ENCODE results near the gene FAM171A2. TPM values are rescaled to one million over a fixed set of nuclear protein-coding genes. Genes with fewer than 3 reads are reported as not detected.

The FAM171A2 gene
- total RNA-seq, 1 experiment from 2014 or later, result 3.4 TPM

GRCh38 chr17:44323359-44324091, 40.1 kb downstream of the FAM171A2 start:
- no peak for DNase-seq (ENCODE audit: low read depth)

GRCh38 chr17:44322236-44322895, 41.3 kb downstream of the FAM171A2 start:
- DNase-seq (ENCODE audit: low read depth), result no peak

- DNase-seq (ENCODE audit: low read depth), result no peak
Measured at GRCh38 chr17:44321246-44322120, 42.2 kb downstream of the FAM171A2 start.

- no peak for DNase-seq (ENCODE audit: low read depth)
Measured at GRCh38 chr17:44320066-44320465, 43.6 kb downstream of the FAM171A2 start.

GRCh38 chr17:44318077-44318892, 45.4 kb downstream of the FAM171A2 start:
- no peak for DNase-seq (ENCODE audit: low read depth)

- no peak for DNase-seq (ENCODE audit: low read depth)
Measured at GRCh38 chr17:44317545-44317944, 46.1 kb downstream of the FAM171A2 start.

- DNase-seq (ENCODE audit: low read depth), result no peak
Measured at GRCh38 chr17:44315760-44316731, 47.6 kb downstream of the FAM171A2 start.

GRCh38 chr17:44314869-44315661, 48.6 kb downstream of the FAM171A2 start:
- DNase-seq (ENCODE audit: low read depth), result peak; percentile 44

GRCh38 chr17:44314524-44314868, 49.2 kb downstream of the FAM171A2 start:
- DNase-seq (ENCODE audit: low read depth), result no peak

- no peak for DNase-seq (ENCODE audit: low read depth)
Measured at GRCh38 chr17:44314031-44314430, 49.6 kb downstream of the FAM171A2 start.

GRCh38 chr17:44312396-44313104, 51.1 kb downstream of the FAM171A2 start:
- DNase-seq (ENCODE audit: low read depth), result no peak

GRCh38 chr17:44311562-44312181, 52.0 kb downstream of the FAM171A2 start:
- no peak for DNase-seq (ENCODE audit: low read depth)

- DNase-seq (ENCODE audit: low read depth), result no peak
Measured at GRCh38 chr17:44310609-44311376, 52.9 kb downstream of the FAM171A2 start.

GRCh38 chr17:44310188-44310587, 53.5 kb downstream of the FAM171A2 start:
- DNase-seq (ENCODE audit: low read depth), result no peak

- DNase-seq (ENCODE audit: low read depth), result no peak
Measured at GRCh38 chr17:44309472-44309871, 54.2 kb downstream of the FAM171A2 start.

- DNase-seq (ENCODE audit: low read depth), result no peak
Measured at GRCh38 chr17:44308865-44309264, 54.8 kb downstream of the FAM171A2 start.

GRCh38 chr17:44308320-44308818, 55.3 kb downstream of the FAM171A2 start, which contains the start of gene RUNDC3A:
Gene RUNDC3A, plus strand, starts transcription at chr17:44308601. Its CDS starts 232 bp downstream, at chr17:44308833.
- peak; percentile 83 for DNase-seq (ENCODE audit: low read depth)
